Activated T-cell treated with anti-CD3 and anti-CD28 coated beads, Interleukin-2, amount 50 U/mL, for 4 hours (primary cell): ENCODE measurements around the gene IGLON5. TPM values are rescaled to one million over a fixed set of nuclear protein-coding genes. Genes with fewer than 3 reads are reported as not detected.
A peak's percentile ranks its signal among the peaks of the same experiment; 100 is the strongest.

Experiments
- ATAC-seq, 2 donors: fragments of 200-7000 bp; cut with Tn5 transposase; one replicate each; pipeline ENCODE4 v1.10.0; 2021
- DNase-seq: peaks from one replicate; pipeline ENCODE4 v3.0.0-alpha.2; 2020
- H3K27me3 Mint-ChIP-seq: one replicate; pipeline ENCODE4 v1.8.0; 2021; ENCODE audit warnings: low read depth, mixed read lengths
- H3K36me3 Mint-ChIP-seq: one replicate; pipeline ENCODE4 v1.8.0; 2022; ENCODE audit warnings: mixed read lengths; ENCODE audit not compliant: insufficient read depth
- H3K4me1 Mint-ChIP-seq: one replicate; pipeline ENCODE4 v1.8.0; 2021; ENCODE audit warnings: low read depth, mixed read lengths
- H3K4me3 Mint-ChIP-seq: one replicate; pipeline ENCODE4 v1.8.0; 2021; ENCODE audit warnings: mild to moderate bottlenecking, moderate library complexity, mixed read lengths
- H3K9me3 Mint-ChIP-seq: one replicate; pipeline ENCODE4 v1.8.0; 2021; ENCODE audit warnings: mixed read lengths
- total RNA-seq, 3 donors: library from RNA; stranded (reverse); gene quantifications; one replicate each; pipeline ENCODE4 v1.2.1, GENCODE V29; 2021

Gene IGLON5
- total RNA-seq, 3 donors from 2014 or later, result 0.08 TPM; not detected in 2

GRCh38 chr19:51324167-51324481 lies 12.7 kb downstream of the IGLON5 start:
- H3K36me3 Mint-ChIP-seq, result no peaks in the 10 kb centered on the region
- H3K9me3 Mint-ChIP-seq, result no peaks in the 10 kb centered on the region
- ATAC-seq, result no peak
- H3K4me3 Mint-ChIP-seq, result no peak overlapping the region
- H3K27me3 Mint-ChIP-seq, result peaks cover 63% of the 10 kb centered on the region
- H3K4me1 Mint-ChIP-seq, result peaks cover 5% of the 10 kb centered on the region
- DNase-seq, result no peak

- H3K4me1 Mint-ChIP-seq, result peaks cover 5% of the 10 kb centered on the region
- H3K9me3 Mint-ChIP-seq, result no peaks in the 10 kb centered on the region
- no peak for ATAC-seq
- no peaks in the 10 kb centered on the region for H3K36me3 Mint-ChIP-seq
- no peak overlapping the region for H3K4me3 Mint-ChIP-seq
- peaks cover 72% of the 10 kb centered on the region for H3K27me3 Mint-ChIP-seq
- DNase-seq, result no peak
These were observed 13.9 kb downstream of the IGLON5 start for GRCh38 chr19:51325161-51325976.

- ATAC-seq (no peak), DNase-seq (no peak)
- peaks cover 5% of the 10 kb centered on the region for H3K4me1 Mint-ChIP-seq
- no peak overlapping the region for H3K4me3 Mint-ChIP-seq
- H3K36me3 Mint-ChIP-seq, result peaks cover 2% of the 10 kb centered on the region
- H3K27me3 Mint-ChIP-seq, result peaks cover 76% of the 10 kb centered on the region
- peaks cover 4% of the 10 kb centered on the region for H3K9me3 Mint-ChIP-seq
These were observed 15.0 kb downstream of the IGLON5 start for GRCh38 chr19:51326216-51327065.

GRCh38 chr19:51327066-51328001 lies 15.9 kb downstream of the IGLON5 start:
- H3K4me1 Mint-ChIP-seq, result peaks cover 5% of the 10 kb centered on the region
- H3K4me3 Mint-ChIP-seq, result peak overlapping the region; percentile 43
- DNase-seq, result no peak
- H3K9me3 Mint-ChIP-seq, result peaks cover 4% of the 10 kb centered on the region
- peaks cover 82% of the 10 kb centered on the region for H3K27me3 Mint-ChIP-seq
- ATAC-seq, result peak; percentile 84 to 90
- H3K36me3 Mint-ChIP-seq, result peaks cover 7% of the 10 kb centered on the region

GRCh38 chr19:51329411-51329810 lies 18.0 kb downstream of the IGLON5 start:
- Mint-ChIP-seq H3K27me3 (peaks cover 63% of the 10 kb centered on the region), H3K4me3 (no peak overlapping the region), H3K36me3 (peaks cover 7% of the 10 kb centered on the region), H3K9me3 (peaks cover 4% of the 10 kb centered on the region), H3K4me1 (peaks cover 5% of the 10 kb centered on the region)
- ATAC-seq (no peak), DNase-seq (no peak)

GRCh38 chr19:51330366-51330765 lies 18.9 kb downstream of the IGLON5 start:
- Mint-ChIP-seq H3K27me3 (peaks cover 55% of the 10 kb centered on the region), H3K4me1 (peaks cover 5% of the 10 kb centered on the region), H3K4me3 (no peak overlapping the region), H3K36me3 (peaks cover 7% of the 10 kb centered on the region), H3K9me3 (peaks cover 4% of the 10 kb centered on the region)
- DNase-seq (no peak), ATAC-seq (no peak)

GRCh38 chr19:51331193-51331592 lies 19.7 kb downstream of the IGLON5 start:
- no peak for DNase-seq
- Mint-ChIP-seq H3K27me3 (peaks cover 47% of the 10 kb centered on the region), H3K4me1 (peaks cover 5% of the 10 kb centered on the region)

GRCh38 chr19:51331716-51332115 lies 20.3 kb downstream of the IGLON5 start:
- peaks cover 4% of the 10 kb centered on the region for H3K9me3 Mint-ChIP-seq
- ATAC-seq, result no peak
- peaks cover 42% of the 10 kb centered on the region for H3K27me3 Mint-ChIP-seq
- no peak overlapping the region for H3K4me3 Mint-ChIP-seq
- peaks cover 5% of the 10 kb centered on the region for H3K4me1 Mint-ChIP-seq
- no peak for DNase-seq
- H3K36me3 Mint-ChIP-seq, result peaks cover 7% of the 10 kb centered on the region

More at GRCh38 chr19:51331193-51331592, 19.7 kb downstream of the IGLON5 start:
- Mint-ChIP-seq H3K36me3 (peaks cover 7% of the 10 kb centered on the region), H3K9me3 (peaks cover 4% of the 10 kb centered on the region), H3K4me3 (no peak overlapping the region)
- ATAC-seq, result no peak

GRCh38 chr19:51333836-51334460 lies 22.5 kb downstream of the IGLON5 start:
- Mint-ChIP-seq H3K27me3 (peaks cover 22% of the 10 kb centered on the region), H3K9me3 (peaks cover 4% of the 10 kb centered on the region), H3K4me1 (peaks cover 4% of the 10 kb centered on the region), H3K4me3 (no peak overlapping the region), H3K36me3 (peaks cover 7% of the 10 kb centered on the region)
- ATAC-seq, result no peak
- no peak for DNase-seq

GRCh38 chr19:51337141-51337860 lies 25.9 kb downstream of the IGLON5 start:
- Mint-ChIP-seq H3K27me3 (no peaks in the 10 kb centered on the region), H3K36me3 (no peaks in the 10 kb centered on the region), H3K4me3 (no peak overlapping the region), H3K4me1 (peaks cover 15% of the 10 kb centered on the region), H3K9me3 (no peaks in the 10 kb centered on the region)
- ATAC-seq (no peak), DNase-seq (no peak)

GRCh38 chr19:51337861-51338562 lies 26.6 kb downstream of the IGLON5 start:
- ATAC-seq (no peak), DNase-seq (no peak)
- Mint-ChIP-seq H3K27me3 (no peaks in the 10 kb centered on the region), H3K4me1 (peaks cover 18% of the 10 kb centered on the region), H3K36me3 (no peaks in the 10 kb centered on the region), H3K4me3 (peak overlapping the region; percentile 88), H3K9me3 (no peaks in the 10 kb centered on the region)

- Mint-ChIP-seq H3K4me1 (peaks cover 19% of the 10 kb centered on the region), H3K4me3 (peak overlapping the region; percentile 88), H3K36me3 (no peaks in the 10 kb centered on the region), H3K9me3 (no peaks in the 10 kb centered on the region), H3K27me3 (no peaks in the 10 kb centered on the region)
- DNase-seq (peak; percentile 84), ATAC-seq (peak; percentile 74 to 77)
These were observed 27.3 kb downstream of the IGLON5 start for GRCh38 chr19:51338563-51339312.
